ENCODE results near the gene CEP76. TPM values are rescaled to one million over a fixed set of nuclear protein-coding genes. Genes with fewer than 3 reads are reported as not detected.

The CEP76 gene
- total RNA-seq, 2 experiments from 2014 or later: 8.0 to 8.7 TPM

DNA sequence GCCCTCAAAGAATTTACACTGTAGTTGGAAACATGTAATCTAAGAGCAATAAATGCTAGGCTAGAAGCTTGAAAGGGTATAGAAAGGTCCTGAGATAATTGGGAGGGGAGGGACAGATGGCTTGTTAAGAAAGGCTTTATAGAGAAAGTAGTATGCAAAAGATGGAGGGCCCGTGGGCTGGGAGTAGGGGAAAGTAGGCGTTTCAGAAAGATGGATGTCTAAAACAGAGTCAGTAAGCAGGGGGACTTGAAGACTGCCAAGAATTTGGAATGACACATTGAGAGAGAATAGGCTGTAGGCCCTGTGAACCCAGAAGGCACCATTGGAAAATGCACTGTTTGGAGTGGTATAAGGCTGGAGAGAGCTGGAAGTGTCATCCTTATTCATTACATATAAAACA, 1.1 kb upstream of the CEP76 start:
- Histone ChIP-seq H3K36me3 (ENCODE audit: insufficient read depth, low read length) (peaks cover 30% of the 10 kb centered on the region), H3K27ac (ENCODE audit: low read depth in 1 of 2, low read length in 2 of 2) (peak overlapping the region; percentile 88 to 95), H3K4me3 (ENCODE audit: low read length) (peak overlapping the region; percentile 96), H3K27me3 (ENCODE audit: control insufficient read depth in 1 of 2, insufficient read depth in 2 of 2, low read length in 2 of 2) (no peaks in the 10 kb centered on the region), H3K4me1 (ENCODE audit: insufficient read depth, low read length) (peaks cover 25% of the 10 kb centered on the region), H3K9me3 (ENCODE audit: control insufficient read depth in 1 of 2, insufficient read depth in 1 of 2, low read length in 2 of 2) (no peaks in the 10 kb centered on the region)
- DNase-seq (peak in 2 of 14 experiments; percentile 20 to 22), ATAC-seq (ENCODE audit: poor library complexity) (no peak)
- ChIA-PET CTCF (interaction anchor here (1.3 kb wide), 1 partner anchor 23 kb away, joined by 3 read pairs; no protein-coding TSS in a partner anchor), POLR2A (interaction anchor here (0.7 to 3.3 kb wide), 3 partner anchors 15 to 327 kb away, joined by 3 to 40 read pairs (median 26); partner anchors contain the start of genes AFG3L2 and PTPN2)
- Mint-ChIP-seq H3K27ac (peak overlapping the region; percentile 85), H3K36me3 (ENCODE audit: low read depth) (peaks cover 61% of the 10 kb centered on the region), H3K27me3 (no peaks in the 10 kb centered on the region), H3K4me1 (ENCODE audit: low read depth) (peaks cover 54% of the 10 kb centered on the region), H3K4me3 (peak overlapping the region; percentile 94), H3K9me3 (no peaks in the 10 kb centered on the region)
- TF ChIP-seq, protein P1, sequence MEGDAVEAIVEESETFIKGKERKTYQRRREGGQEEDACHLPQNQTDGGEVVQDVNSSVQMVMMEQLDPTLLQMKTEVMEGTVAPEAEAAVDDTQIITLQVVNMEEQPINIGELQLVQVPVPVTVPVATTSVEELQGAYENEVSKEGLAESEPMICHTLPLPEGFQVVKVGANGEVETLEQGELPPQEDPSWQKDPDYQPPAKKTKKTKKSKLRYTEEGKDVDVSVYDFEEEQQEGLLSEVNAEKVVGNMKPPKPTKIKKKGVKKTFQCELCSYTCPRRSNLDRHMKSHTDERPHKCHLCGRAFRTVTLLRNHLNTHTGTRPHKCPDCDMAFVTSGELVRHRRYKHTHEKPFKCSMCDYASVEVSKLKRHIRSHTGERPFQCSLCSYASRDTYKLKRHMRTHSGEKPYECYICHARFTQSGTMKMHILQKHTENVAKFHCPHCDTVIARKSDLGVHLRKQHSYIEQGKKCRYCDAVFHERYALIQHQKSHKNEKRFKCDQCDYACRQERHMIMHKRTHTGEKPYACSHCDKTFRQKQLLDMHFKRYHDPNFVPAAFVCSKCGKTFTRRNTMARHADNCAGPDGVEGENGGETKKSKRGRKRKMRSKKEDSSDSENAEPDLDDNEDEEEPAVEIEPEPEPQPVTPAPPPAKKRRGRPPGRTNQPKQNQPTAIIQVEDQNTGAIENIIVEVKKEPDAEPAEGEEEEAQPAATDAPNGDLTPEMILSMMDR (IDR thresholded peaks at IDR 0.05): no peak
- intact Hi-C loops (cut with DNase I, micrococcal nuclease): loop anchor here (1.0 to 5.0 kb wide), 7 partner anchors 43 to 1023 kb away; partner anchors contain the start of genes AFG3L2 (in 2 of the 2), CEP192 (in 1 of the 2), FAM210A (in 1 of the 2) and RNMT (in 1 of the 2)

DNA sequence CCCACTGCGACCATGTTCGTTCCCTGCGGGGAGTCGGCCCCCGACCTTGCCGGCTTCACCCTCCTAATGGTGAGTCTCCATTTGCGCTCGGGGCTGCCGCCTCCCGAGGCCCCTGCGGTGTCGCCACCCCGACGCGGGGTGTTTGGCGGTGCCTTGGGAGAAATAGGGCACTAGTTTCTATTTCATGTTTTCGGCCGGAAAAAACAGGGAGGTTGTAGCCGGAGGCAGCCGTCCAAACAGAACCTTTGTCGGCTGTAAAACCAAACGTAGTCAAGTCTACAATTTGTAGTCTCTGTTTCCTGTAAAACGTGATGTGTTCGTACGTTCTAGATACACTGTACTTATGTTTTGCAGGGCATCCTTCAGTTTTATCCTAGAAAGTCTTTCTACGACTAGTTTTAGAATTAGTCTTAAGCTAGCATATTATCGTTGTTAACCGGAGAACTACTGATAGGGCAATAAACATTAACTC, 609 bp upstream of the CEP76 start:
- peak overlapping the region; percentile 94 for H3K4me3 Mint-ChIP-seq
- DNase-seq (no peak), ATAC-seq (ENCODE audit: poor library complexity) (peak; percentile 49)
- H3K4me1 ChIP-seq (ENCODE audit: insufficient read depth, low read length): peaks cover 25% of the 10 kb centered on the region
- peaks cover 57% of the 10 kb centered on the region for H3K4me1 Mint-ChIP-seq (ENCODE audit: low read depth)
- peak overlapping the region; percentile 85 for H3K27ac Mint-ChIP-seq
- H3K36me3 Mint-ChIP-seq (ENCODE audit: low read depth): peaks cover 63% of the 10 kb centered on the region
- no peaks in the 10 kb centered on the region for H3K27me3 ChIP-seq (ENCODE audit: control insufficient read depth in 1 of 2, insufficient read depth in 2 of 2, low read length in 2 of 2)
- intact Hi-C loops (cut with DNase I, micrococcal nuclease): loop anchor here (2.0 to 5.0 kb wide), 6 partner anchors 42 to 1024 kb away; partner anchors contain the start of genes AFG3L2 (in 1 of the 2), CEP192 (in 1 of the 2), FAM210A (in 1 of the 2) and RNMT (in 1 of the 2)
- TF ChIP-seq, protein P1 (IDR thresholded peaks at IDR 0.05): no peak
- H3K27me3 Mint-ChIP-seq: no peaks in the 10 kb centered on the region
- H3K9me3 ChIP-seq (ENCODE audit: control insufficient read depth in 1 of 2, insufficient read depth in 1 of 2, low read length in 2 of 2): no peaks in the 10 kb centered on the region
- H3K27ac ChIP-seq (ENCODE audit: low read depth in 1 of 2, low read length in 2 of 2): peak overlapping the region; percentile 88 to 95
- CTCF ChIA-PET: interaction anchor here (1.3 kb wide), 2 partner anchors 231 to 326 kb away, joined by 3 to 4 read pairs; partner anchors contain the start of gene AFG3L2
- peaks cover 27% of the 10 kb centered on the region for H3K36me3 ChIP-seq (ENCODE audit: insufficient read depth, low read length)
- peak overlapping the region; percentile 96 for H3K4me3 ChIP-seq (ENCODE audit: low read length)
- no peaks in the 10 kb centered on the region for H3K9me3 Mint-ChIP-seq
- POLR2A ChIA-PET: interaction anchor here (0.7 to 3.3 kb wide), 9 partner anchors 12 to 910 kb away, joined by 3 to 40 read pairs (median 8); partner anchors contain the start of genes AFG3L2, CEP192, IMPA2 and PTPN2

DNA sequence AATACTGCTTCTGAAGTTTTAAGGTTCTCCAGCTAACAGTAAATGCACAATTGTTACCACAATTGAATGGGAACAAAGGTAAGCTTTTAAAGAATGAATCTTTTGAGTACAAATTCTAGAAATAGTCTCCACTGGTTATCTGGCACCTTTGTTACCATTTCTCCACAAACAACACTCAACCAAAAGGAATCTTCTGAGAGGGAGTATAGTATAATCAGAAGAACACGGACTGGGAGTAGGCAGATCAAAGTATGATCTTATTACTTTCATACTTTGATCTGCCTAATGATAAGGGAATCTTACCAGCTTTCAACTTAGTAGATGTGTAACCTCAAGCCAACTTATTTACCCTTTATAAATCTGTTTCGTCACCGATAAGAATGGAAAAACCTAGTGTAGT, 1.4 kb downstream of the CEP76 start:
- H3K4me3 Mint-ChIP-seq: peak overlapping the region; percentile 94
- intact Hi-C loops (cut with DNase I, micrococcal nuclease): loop anchor here in 1 of 2 experiments (5.0 kb wide), 2 partner anchors 291 to 1021 kb away; partner anchors contain the start of gene CEP192
- POLR2A ChIA-PET: interaction anchor here (1.6 to 3.3 kb wide), 5 partner anchors 18 to 324 kb away, joined by 3 to 40 read pairs (median 17); partner anchors contain the start of genes AFG3L2, PTPN2 and SEH1L
- peaks cover 48% of the 10 kb centered on the region for H3K4me1 Mint-ChIP-seq (ENCODE audit: low read depth)
- H3K36me3 Mint-ChIP-seq (ENCODE audit: low read depth): peaks cover 60% of the 10 kb centered on the region
- no peaks in the 10 kb centered on the region for H3K9me3 Mint-ChIP-seq
- H3K9me3 ChIP-seq (ENCODE audit: control insufficient read depth in 1 of 2, insufficient read depth in 1 of 2, low read length in 2 of 2): no peaks in the 10 kb centered on the region
- H3K27ac ChIP-seq (ENCODE audit: low read depth in 1 of 2, low read length in 2 of 2): peak overlapping the region in 1 of 2 donors; percentile 95
- peak in 1 of 14 experiments; percentile 31 for DNase-seq
- CTCF ChIA-PET: no interaction called here
- H3K4me1 ChIP-seq (ENCODE audit: insufficient read depth, low read length): peaks cover 25% of the 10 kb centered on the region
- ATAC-seq (ENCODE audit: poor library complexity): no peak
- H3K36me3 ChIP-seq (ENCODE audit: insufficient read depth, low read length): peaks cover 9% of the 10 kb centered on the region
- TF ChIP-seq, protein P1 (IDR thresholded peaks at IDR 0.05): no peak
- H3K27ac Mint-ChIP-seq: peak overlapping the region; percentile 85
- no peaks in the 10 kb centered on the region for H3K27me3 Mint-ChIP-seq
- H3K4me3 ChIP-seq (ENCODE audit: low read length): peak overlapping the region; percentile 96
- H3K27me3 ChIP-seq (ENCODE audit: control insufficient read depth in 1 of 2, insufficient read depth in 2 of 2, low read length in 2 of 2): no peaks in the 10 kb centered on the region

All from CD4-positive, alpha-beta T cell (primary cell).